Epithelial cell of proximal tubule (primary cell): ENCODE results near the gene LYSMD2. TPM values are rescaled to one million over a fixed set of nuclear protein-coding genes. Genes with fewer than 3 reads are reported as not detected.
A peak's percentile ranks its signal among the peaks of the same experiment; 100 is the strongest.

Experiments
- DNase-seq: peaks from one replicate; pipeline ENCODE4 v3.0.0-alpha.2; 2011; ENCODE audit warnings: low read depth
- H3K4me3 ChIP-seq: 2 replicates; pipeline ENCODE4 v1.5.1; 2011; ENCODE audit warnings: low read depth, mild to moderate bottlenecking, low read length
- total RNA-seq: library from RNA; depleted of rRNA; stranded (reverse); fragments of >200 nt; gene quantifications from 2 replicates; pipeline ENCODE4 v1.2.3, GENCODE V29; 2015
- TF ChIP-seq, protein P1 (sequence below): conservative IDR thresholded peaks from 2 replicates; pipeline ENCODE4 v1.5.1; 2012; ENCODE audit warnings: low read depth, mild to moderate bottlenecking, low read length

The LYSMD2 gene
- total RNA-seq, 1 donor from 2014 or later, result 1.7 TPM

GRCh38 chr15:51760805-51761204 is 23.4 kb upstream of the LYSMD2 start:
- TF ChIP-seq, protein P1, sequence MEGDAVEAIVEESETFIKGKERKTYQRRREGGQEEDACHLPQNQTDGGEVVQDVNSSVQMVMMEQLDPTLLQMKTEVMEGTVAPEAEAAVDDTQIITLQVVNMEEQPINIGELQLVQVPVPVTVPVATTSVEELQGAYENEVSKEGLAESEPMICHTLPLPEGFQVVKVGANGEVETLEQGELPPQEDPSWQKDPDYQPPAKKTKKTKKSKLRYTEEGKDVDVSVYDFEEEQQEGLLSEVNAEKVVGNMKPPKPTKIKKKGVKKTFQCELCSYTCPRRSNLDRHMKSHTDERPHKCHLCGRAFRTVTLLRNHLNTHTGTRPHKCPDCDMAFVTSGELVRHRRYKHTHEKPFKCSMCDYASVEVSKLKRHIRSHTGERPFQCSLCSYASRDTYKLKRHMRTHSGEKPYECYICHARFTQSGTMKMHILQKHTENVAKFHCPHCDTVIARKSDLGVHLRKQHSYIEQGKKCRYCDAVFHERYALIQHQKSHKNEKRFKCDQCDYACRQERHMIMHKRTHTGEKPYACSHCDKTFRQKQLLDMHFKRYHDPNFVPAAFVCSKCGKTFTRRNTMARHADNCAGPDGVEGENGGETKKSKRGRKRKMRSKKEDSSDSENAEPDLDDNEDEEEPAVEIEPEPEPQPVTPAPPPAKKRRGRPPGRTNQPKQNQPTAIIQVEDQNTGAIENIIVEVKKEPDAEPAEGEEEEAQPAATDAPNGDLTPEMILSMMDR, result no peak
- no peak for DNase-seq
- H3K4me3 ChIP-seq, result no peak overlapping the region

DNA sequence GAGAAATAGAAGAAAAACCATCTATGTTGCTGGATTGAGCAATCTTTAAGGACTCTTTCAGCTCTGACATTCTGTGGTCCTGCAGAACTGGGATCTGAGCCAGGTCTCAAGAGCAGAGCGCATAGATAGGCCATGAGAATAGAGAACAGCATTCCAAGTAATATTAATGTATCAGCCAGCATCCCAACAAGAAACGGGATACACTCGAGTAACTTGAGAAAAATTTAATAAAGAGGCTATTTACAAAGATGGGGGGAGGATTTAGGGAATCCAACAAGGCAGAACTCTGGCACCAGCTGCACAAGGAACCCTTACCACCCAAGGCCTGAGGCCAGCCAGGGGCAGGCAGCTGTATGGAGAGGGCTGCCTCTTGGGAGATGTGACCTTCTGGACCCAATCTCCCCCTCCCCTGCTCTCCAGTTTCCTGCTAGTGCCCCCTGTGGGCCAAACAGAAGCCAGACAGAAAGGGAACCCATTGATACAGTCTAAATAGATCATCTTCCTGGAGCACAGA is 22.2 kb upstream of the LYSMD2 start:
- no peak for DNase-seq
- TF ChIP-seq, protein P1, result peak; percentile 29
- H3K4me3 ChIP-seq, result no peak overlapping the region

- no peak for DNase-seq
- TF ChIP-seq, protein P1, result no peak
- H3K4me3 ChIP-seq, result no peak overlapping the region
Observed at GRCh38 chr15:51758645-51759044, 21.2 kb upstream of the LYSMD2 start.

DNA sequence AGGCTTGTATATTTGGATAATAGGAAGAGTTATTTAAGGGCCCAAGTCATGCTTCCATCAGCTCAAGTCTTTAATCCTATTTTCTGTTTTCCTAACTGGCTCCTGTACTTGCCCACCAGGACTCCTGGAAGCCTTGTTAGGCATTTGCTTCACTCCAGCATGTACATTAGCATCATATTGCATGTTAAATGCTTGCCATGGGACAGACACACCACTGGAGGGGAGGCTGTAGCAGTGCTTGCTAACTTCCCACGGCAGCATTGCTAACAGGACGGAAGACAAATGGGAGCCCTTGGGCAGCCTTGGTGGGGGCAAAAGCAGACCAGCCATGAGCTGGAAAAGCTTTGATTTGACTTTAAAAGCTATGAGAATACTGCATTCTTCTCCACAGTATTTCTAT is 20.0 kb upstream of the LYSMD2 start:
- TF ChIP-seq, protein P1, result no peak
- no peak for DNase-seq
- no peak overlapping the region for H3K4me3 ChIP-seq

DNA sequence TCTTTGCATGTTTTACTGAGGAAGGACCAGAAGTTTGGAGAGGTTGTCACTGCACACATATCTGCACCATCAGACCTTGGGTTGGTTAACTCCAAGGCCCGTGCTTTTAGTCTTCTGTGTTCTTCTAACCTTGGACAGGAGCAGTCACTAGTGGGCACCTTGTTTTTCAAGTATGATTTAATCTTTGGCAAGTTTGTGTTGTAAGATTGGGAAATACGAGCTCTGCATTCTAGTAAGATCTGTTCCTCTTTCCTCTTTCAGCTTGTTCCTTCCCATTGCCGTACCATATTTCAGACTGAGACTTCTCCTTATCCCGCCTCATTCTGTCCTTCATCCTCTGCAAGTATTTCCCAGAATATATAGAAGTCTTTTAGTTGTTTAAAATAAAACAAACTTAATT is 19.0 kb upstream of the LYSMD2 start:
- no peak for DNase-seq
- no peak overlapping the region for H3K4me3 ChIP-seq
- TF ChIP-seq, protein P1, result no peak

- no peak for DNase-seq
- TF ChIP-seq, protein P1, result no peak
Observed at GRCh38 chr15:51755790-51756189, 18.3 kb upstream of the LYSMD2 start.

GRCh38 chr15:51754267-51754666 is 16.8 kb upstream of the LYSMD2 start:
- H3K4me3 ChIP-seq, result no peak overlapping the region
- TF ChIP-seq, protein P1, result no peak
- no peak for DNase-seq

More at GRCh38 chr15:51755790-51756189, 18.3 kb upstream of the LYSMD2 start:
- no peak overlapping the region for H3K4me3 ChIP-seq
